Panc1 (cell line): ENCODE data around the gene DGKD. TPM values are rescaled to one million over a fixed set of nuclear protein-coding genes. Genes with fewer than 3 reads are reported as not detected.

ENCODE experiments used
- ATAC-seq: fragments of 200-7000 bp; cut with Tn5 transposase; 2 replicates; pipeline ENCODE4 v1.9.1; 2020; ENCODE audit warnings: mild to moderate bottlenecking, moderate library complexity
- BruUV-seq: library from RNA; stranded (reverse); fragments of 400-500 nt; replicated peaks from 2 replicates; lab custom pipeline; 2021; lab: Mats Ljungman, UMichigan
- CTCF ChIA-PET: fragments of 300-600 bp; sonication (Branson Sonifier 250); formaldehyde crosslinking; loops from one replicate; lab custom pipeline; 2022; ENCODE audit warnings: antibody characterized with exemption; lab: Charles Lee
- POLR2A ChIA-PET: fragments of 300-600 bp; sonication (Branson Sonifier 250); formaldehyde crosslinking; loops from one replicate; lab custom pipeline; 2022; ENCODE audit warnings: antibody characterized with exemption; lab: Charles Lee
- DNase-seq: peaks from one replicate; pipeline ENCODE4 v3.0.0-alpha.2; 2010; ENCODE audit warnings: low read depth, low spot score
- H3K27ac ChIP-seq: 2 replicates; pipeline ENCODE4 v1.5.1; 2011; ENCODE audit warnings: mild to moderate bottlenecking, low read length, inconsistent platforms
- H3K27me3 ChIP-seq: fragments of 200-500 bp; sonication (Bioruptor generic); 2 replicates; pipeline ENCODE4 v1.6.0; 2014; ENCODE audit warnings: low read length, inconsistent platforms; ENCODE audit not compliant: control insufficient read depth, insufficient read depth
- H3K36me3 ChIP-seq: fragments of 200-500 bp; sonication (Bioruptor generic); 2 replicates; pipeline ENCODE4 v1.5.1; 2014; ENCODE audit warnings: inconsistent platforms, mild to moderate bottlenecking, low read length, moderate library complexity; ENCODE audit not compliant: control insufficient read depth, insufficient read depth
- H3K4me1 ChIP-seq: 2 replicates; pipeline ENCODE4 v1.5.1; 2011; ENCODE audit warnings: inconsistent platforms, mild to moderate bottlenecking, low read length, moderate library complexity; ENCODE audit not compliant: control insufficient read depth, insufficient read depth
- H3K4me3 ChIP-seq, 2 experiments: 2 replicates each; pipeline ENCODE4 v1.5.1; 2011 to 2012; ENCODE audit warnings: low read depth in 2 of 2, low read length in 2 of 2, mild to moderate bottlenecking in 2 of 2, inconsistent platforms in 1 of 2, moderate library complexity in 1 of 2
- H3K9me3 ChIP-seq: fragments of 200-500 bp; sonication (Bioruptor generic); 2 replicates; pipeline ENCODE4 v1.5.1; 2014; ENCODE audit warnings: low read depth, mild to moderate bottlenecking, inconsistent platforms, low read length, moderate library complexity; ENCODE audit not compliant: control insufficient read depth, insufficient read depth
- POLR2AphosphoS5 ChIP-seq: IDR thresholded peaks from 2 replicates; pipeline ENCODE4 v1.6.1; 2012; ENCODE audit warnings: mild to moderate bottlenecking, low read depth, low read length, moderate library complexity
- SIN3A ChIP-seq: IDR thresholded peaks from 2 replicates; pipeline ENCODE4 v1.6.1; 2012; ENCODE audit warnings: low read depth, mild to moderate bottlenecking, low read length, moderate library complexity, borderline replicate concordance; ENCODE audit not compliant: insufficient read depth
- TCF7L2 ChIP-seq: IDR thresholded peaks from 2 replicates; pipeline ENCODE4 v1.6.1; 2011; ENCODE audit warnings: mild to moderate bottlenecking, low read depth, low read length, inconsistent platforms
- in situ Hi-C: cut with HindIII; loops from 2 replicates; pipeline ENCODE4 v1.10.0; 2016; ENCODE audit warnings: low sequenced_read_pairs, low pct_unique_long_range_greater_than_20kb
- intact Hi-C: fragments of 100-400 bp; cut with micrococcal nuclease; formaldehyde crosslinking; loops from one replicate; pipeline ENCODE4 v1.10.0; 2022; ENCODE audit not compliant: unreplicated experiment
- total RNA-seq: library from RNA; stranded (reverse); gene quantifications from one replicate; pipeline ENCODE4 v1.2.1, GENCODE V29; 2021; ENCODE audit not compliant: unreplicated experiment
- TF ChIP-seq, protein P1 (sequence below): fragments of 450-650 bp; IDR thresholded peaks from 2 replicates; pipeline ENCODE4 v1.5.1; 2017; ENCODE audit warnings: mild to moderate bottlenecking
- TF ChIP-seq, protein P2 (sequence below), 2 experiments: IDR thresholded peaks; 2 replicates each; pipeline ENCODE4 v1.6.1; 2011 to 2012; ENCODE audit warnings: low read depth in 2 of 2, control low read depth in 1 of 2, low read length in 1 of 2, mild to moderate bottlenecking in 1 of 2, moderate library complexity in 1 of 2; ENCODE audit not compliant: insufficient read depth in 1 of 2

Gene DGKD
- total RNA-seq, 1 experiment from 2014 or later, result 89.0 TPM

DNA sequence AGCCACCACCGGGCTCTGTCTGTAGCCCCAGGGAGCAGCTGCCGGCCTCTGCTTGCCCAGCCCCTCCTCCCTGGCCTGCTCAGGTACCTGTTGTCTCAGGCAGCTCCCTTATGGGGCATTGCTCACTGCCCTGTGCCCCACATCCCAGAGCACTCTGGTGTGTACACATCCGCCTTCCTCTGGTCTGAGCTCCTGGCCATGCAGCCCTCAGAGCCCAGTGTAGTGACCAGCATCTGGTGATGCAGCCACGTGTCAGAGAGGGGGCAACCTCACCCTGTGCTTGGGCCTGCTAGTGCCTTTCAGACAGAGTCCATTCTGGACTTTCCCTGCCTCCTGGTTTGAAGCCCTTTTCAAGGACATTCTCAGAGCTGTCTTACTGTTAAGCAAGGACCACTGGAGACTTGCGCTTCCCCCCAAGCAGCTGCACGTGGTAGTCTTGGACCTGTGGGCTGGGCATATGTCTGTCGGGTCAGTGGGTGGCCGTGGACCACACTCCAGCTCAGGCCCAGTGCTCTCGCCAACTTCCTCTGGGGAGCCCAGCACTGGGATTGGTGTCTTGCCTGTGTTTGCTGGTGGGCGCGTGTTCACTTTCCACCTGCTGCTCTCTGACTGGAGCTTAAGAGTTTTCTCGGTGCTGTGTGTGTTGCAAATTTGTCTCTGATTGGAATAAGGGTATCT lies 30.7 kb downstream of the DGKD start:
- H3K4me3 ChIP-seq, result no peak overlapping the region
- DNase-seq, result no peak
- no TSS peak for BruUV-seq

DNA sequence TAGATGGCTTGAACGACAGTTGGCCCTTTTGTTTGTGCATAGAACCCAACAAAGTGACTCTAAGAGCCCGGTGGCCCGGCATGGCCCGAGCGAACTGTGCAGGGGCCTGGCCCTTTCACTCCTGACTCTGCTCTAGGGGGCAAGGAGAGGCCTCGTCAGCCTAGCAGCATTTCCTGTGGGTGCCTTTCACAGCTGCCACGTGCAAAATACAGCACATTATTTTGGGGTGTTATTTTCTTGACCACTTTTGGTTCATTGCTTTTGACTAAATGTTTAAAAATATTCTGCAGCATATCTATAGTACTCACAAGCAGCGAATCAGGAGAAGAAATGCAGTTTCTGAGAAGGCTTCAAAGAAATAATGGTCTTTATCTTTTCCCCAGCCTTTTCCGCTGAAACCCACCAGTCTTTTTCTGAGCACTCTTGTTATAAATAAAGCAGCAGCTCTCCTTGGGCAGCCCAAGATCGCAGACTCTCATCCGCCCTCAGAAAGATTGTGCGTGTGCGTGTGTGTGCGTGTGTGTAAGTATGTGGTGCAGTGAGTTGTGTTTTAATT lies 31.3 kb downstream of the DGKD start:
- TF ChIP-seq, protein P1, sequence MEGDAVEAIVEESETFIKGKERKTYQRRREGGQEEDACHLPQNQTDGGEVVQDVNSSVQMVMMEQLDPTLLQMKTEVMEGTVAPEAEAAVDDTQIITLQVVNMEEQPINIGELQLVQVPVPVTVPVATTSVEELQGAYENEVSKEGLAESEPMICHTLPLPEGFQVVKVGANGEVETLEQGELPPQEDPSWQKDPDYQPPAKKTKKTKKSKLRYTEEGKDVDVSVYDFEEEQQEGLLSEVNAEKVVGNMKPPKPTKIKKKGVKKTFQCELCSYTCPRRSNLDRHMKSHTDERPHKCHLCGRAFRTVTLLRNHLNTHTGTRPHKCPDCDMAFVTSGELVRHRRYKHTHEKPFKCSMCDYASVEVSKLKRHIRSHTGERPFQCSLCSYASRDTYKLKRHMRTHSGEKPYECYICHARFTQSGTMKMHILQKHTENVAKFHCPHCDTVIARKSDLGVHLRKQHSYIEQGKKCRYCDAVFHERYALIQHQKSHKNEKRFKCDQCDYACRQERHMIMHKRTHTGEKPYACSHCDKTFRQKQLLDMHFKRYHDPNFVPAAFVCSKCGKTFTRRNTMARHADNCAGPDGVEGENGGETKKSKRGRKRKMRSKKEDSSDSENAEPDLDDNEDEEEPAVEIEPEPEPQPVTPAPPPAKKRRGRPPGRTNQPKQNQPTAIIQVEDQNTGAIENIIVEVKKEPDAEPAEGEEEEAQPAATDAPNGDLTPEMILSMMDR, result no peak
- TF ChIP-seq POLR2AphosphoS5 (no peak), TCF7L2 (no peak)
- BruUV-seq, result no TSS peak
- Histone ChIP-seq H3K27ac (no peak overlapping the region), H3K36me3 (no peaks in the 10 kb centered on the region), H3K4me3 (no peak overlapping the region), H3K4me1 (peaks cover 7% of the 10 kb centered on the region), H3K9me3 (no peaks in the 10 kb centered on the region), H3K27me3 (no peaks in the 10 kb centered on the region)
- in situ Hi-C loops (no loop called here), intact Hi-C loops (no loop called here)
- ATAC-seq (no peak), DNase-seq (no peak)
- POLR2A ChIA-PET, result no interaction called here
- CTCF ChIA-PET, result no interaction called here

More for the DNA sequence above, 30.7 kb downstream of the DGKD start:
- peaks cover 7% of the 10 kb centered on the region for H3K4me1 ChIP-seq
- H3K9me3 ChIP-seq, result no peaks in the 10 kb centered on the region
- ChIA-PET CTCF (no interaction called here), POLR2A (no interaction called here)
- in situ Hi-C loops, result no loop called here
- H3K27ac ChIP-seq, result no peak overlapping the region
- TF ChIP-seq SIN3A, result no peak
- TF ChIP-seq, protein P2, sequence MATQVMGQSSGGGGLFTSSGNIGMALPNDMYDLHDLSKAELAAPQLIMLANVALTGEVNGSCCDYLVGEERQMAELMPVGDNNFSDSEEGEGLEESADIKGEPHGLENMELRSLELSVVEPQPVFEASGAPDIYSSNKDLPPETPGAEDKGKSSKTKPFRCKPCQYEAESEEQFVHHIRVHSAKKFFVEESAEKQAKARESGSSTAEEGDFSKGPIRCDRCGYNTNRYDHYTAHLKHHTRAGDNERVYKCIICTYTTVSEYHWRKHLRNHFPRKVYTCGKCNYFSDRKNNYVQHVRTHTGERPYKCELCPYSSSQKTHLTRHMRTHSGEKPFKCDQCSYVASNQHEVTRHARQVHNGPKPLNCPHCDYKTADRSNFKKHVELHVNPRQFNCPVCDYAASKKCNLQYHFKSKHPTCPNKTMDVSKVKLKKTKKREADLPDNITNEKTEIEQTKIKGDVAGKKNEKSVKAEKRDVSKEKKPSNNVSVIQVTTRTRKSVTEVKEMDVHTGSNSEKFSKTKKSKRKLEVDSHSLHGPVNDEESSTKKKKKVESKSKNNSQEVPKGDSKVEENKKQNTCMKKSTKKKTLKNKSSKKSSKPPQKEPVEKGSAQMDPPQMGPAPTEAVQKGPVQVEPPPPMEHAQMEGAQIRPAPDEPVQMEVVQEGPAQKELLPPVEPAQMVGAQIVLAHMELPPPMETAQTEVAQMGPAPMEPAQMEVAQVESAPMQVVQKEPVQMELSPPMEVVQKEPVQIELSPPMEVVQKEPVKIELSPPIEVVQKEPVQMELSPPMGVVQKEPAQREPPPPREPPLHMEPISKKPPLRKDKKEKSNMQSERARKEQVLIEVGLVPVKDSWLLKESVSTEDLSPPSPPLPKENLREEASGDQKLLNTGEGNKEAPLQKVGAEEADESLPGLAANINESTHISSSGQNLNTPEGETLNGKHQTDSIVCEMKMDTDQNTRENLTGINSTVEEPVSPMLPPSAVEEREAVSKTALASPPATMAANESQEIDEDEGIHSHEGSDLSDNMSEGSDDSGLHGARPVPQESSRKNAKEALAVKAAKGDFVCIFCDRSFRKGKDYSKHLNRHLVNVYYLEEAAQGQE (IDR thresholded peaks at IDR 0.05; ENCODE audit: insufficient read depth in 1 of 2, low read depth in 2 of 2, low read length in 1 of 2), result no peak
- TF ChIP-seq, protein P1, result no peak
- no peak for TF ChIP-seq POLR2AphosphoS5
- no peaks in the 10 kb centered on the region for H3K36me3 ChIP-seq
- intact Hi-C loops, result no loop called here
- peak; percentile 31; the same call in 1 of the 2 replicates for ATAC-seq
- H3K27me3 ChIP-seq, result no peaks in the 10 kb centered on the region
